Measurements from ENCODE around the gene GNA12. TPM values are rescaled to one million over a fixed set of nuclear protein-coding genes. Genes with fewer than 3 reads are reported as not detected.

The GNA12 gene
- total RNA-seq, 2 donors from 2014 or later: 26.3 to 38.8 TPM

DNA sequence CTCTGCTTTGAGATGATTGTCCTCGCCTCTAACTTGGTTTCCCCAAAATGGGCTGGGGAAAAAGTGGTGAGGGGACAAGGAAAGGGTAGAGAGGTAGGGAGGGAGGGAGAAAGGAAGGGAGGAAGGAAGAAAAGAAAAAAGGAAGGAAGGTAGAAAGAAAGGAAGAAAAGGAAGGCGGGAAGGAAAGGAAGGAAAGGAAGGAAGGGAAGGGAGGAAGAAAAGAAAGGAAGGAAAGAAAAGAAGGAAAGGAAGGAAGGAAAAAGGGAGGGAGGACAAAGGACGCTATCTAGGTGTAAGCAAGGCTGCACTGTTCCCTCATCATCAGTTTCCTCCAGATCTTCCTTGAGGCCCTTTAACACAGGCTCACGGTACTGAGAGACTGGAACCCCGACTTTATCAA is 2.2 kb downstream of the GNA12 start:
- Histone ChIP-seq H3K4me3 (no peak overlapping the region), H3K27me3 (no peaks in the 10 kb centered on the region), H3K4me1 (peaks cover 0 to 53% of the 10 kb centered on the region in 2 donors), H3K9me3 (no peaks in the 10 kb centered on the region), H3K36me3 (no peaks in the 10 kb centered on the region), H3K27ac (peak overlapping the region; percentile 78 to 85)
- no peak for DNase-seq (ENCODE audit: low spot score)
- TF ChIP-seq, protein P1, sequence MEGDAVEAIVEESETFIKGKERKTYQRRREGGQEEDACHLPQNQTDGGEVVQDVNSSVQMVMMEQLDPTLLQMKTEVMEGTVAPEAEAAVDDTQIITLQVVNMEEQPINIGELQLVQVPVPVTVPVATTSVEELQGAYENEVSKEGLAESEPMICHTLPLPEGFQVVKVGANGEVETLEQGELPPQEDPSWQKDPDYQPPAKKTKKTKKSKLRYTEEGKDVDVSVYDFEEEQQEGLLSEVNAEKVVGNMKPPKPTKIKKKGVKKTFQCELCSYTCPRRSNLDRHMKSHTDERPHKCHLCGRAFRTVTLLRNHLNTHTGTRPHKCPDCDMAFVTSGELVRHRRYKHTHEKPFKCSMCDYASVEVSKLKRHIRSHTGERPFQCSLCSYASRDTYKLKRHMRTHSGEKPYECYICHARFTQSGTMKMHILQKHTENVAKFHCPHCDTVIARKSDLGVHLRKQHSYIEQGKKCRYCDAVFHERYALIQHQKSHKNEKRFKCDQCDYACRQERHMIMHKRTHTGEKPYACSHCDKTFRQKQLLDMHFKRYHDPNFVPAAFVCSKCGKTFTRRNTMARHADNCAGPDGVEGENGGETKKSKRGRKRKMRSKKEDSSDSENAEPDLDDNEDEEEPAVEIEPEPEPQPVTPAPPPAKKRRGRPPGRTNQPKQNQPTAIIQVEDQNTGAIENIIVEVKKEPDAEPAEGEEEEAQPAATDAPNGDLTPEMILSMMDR (IDR thresholded peaks at IDR 0.05): no peak

DNA sequence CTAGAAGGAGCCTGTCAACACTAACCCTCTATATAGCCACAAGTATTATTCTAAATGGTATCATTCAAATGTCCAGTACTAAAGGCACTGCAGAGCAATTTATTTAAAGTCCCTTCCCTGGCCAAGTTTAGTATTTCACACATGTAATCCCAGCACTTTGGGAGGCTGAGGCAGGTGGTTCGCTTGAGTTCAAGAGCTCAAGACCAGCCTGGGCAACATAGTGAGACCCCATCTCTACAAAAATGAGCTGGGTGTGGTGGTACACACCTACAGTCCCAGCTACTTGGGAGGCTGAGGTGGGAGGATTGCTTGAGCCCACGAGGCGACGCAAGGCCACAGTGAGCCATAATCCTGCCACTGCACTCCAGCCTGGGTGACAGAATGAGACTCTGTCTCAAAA is 3.6 kb downstream of the GNA12 start:
- Histone ChIP-seq H3K4me3 (no peak overlapping the region), H3K36me3 (peaks cover 4% of the 10 kb centered on the region), H3K27ac (peak overlapping the region; percentile 46 to 85), H3K27me3 (no peaks in the 10 kb centered on the region), H3K9me3 (no peaks in the 10 kb centered on the region), H3K4me1 (peaks cover 0 to 54% of the 10 kb centered on the region in 2 donors)
- TF ChIP-seq, protein P1 (IDR thresholded peaks at IDR 0.05): no peak
- no peak for DNase-seq (ENCODE audit: low spot score)

DNA sequence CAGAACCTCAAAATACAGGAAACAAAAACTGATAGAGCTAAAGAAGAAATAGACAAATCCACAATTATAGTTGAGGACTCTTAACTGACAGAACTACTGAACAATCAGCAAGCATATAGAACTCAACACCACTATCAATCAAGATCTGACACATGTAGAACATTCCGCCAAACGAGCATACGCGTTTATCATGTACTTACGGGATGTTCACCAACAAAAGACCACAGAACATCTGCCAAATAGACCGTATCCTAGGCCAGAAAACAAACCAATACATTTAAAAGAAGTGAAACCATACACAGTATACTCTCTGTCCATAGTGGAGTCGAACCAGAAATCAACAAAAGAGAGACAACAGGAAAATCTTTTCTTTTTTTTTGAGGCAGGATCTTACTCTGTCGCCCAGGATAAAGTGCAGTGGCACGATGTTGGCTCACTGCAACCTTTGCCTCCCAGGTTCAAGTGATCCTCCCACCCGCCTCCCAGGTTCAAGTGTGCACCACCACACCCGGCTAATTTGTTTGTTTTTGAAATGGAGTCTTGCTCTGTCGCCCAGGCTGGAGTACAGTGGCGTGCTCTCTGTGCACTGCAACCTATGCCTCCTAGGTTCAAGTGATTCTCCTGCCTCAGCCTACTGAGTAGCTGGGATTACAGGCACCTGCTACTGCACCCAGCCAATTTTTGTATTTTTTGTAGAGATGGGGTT is 5.1 kb downstream of the GNA12 start:
- Histone ChIP-seq H3K27me3 (no peaks in the 10 kb centered on the region), H3K36me3 (peaks cover 5% of the 10 kb centered on the region), H3K4me1 (peaks cover 0 to 50% of the 10 kb centered on the region in 2 donors), H3K9me3 (no peaks in the 10 kb centered on the region), H3K27ac (no peak overlapping the region), H3K4me3 (no peak overlapping the region)
- no peak for DNase-seq (ENCODE audit: low spot score)
- TF ChIP-seq, protein P1 (IDR thresholded peaks at IDR 0.05): no peak

DNA sequence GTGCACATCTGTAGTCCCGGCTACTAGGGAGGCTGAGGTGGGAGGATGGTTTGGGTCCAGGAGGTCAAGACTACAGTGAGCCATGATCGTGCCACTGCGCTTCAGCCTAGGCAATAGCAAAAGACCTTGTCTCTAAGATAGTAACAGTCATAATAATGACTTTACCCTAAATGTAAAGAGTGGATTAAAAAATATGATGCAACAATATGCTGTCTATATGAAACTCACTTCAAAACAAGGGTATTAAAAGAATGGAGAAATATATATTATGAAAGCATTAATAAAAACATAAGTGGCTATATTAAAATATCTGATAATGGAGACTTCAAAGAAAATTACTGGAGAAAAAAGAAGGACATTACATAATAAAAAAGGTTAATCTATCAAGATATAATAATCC is 5.7 kb downstream of the GNA12 start:
- Histone ChIP-seq H3K36me3 (peaks cover 5% of the 10 kb centered on the region), H3K4me3 (no peak overlapping the region), H3K4me1 (peaks cover 0 to 50% of the 10 kb centered on the region in 2 donors), H3K27me3 (no peaks in the 10 kb centered on the region), H3K9me3 (no peaks in the 10 kb centered on the region), H3K27ac (no peak overlapping the region)
- TF ChIP-seq, protein P1 (IDR thresholded peaks at IDR 0.05): no peak
- no peak for DNase-seq (ENCODE audit: low spot score)

DNA sequence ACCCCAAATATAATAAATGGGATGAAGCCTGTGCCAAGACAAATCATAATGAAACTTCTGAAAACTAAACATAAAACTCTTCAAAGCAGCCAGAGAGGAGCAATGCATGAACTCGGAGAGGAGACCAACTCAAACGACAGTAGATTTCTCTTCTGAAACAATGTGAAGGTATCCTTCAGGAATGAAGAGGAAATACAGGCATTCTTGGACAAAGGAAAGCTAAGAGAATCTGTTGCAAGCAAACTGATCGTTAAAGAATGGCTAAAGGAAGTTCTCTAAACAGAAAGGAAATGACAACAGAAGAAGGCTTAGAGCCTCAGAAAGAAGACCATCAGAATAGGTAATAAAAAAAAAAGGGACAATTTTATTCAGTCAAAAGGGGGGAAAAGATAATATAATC is 6.6 kb downstream of the GNA12 start:
- peaks cover 0 to 49% of the 10 kb centered on the region in 2 donors for H3K4me1 ChIP-seq
- H3K4me3 ChIP-seq: no peak overlapping the region
- TF ChIP-seq, protein P1 (IDR thresholded peaks at IDR 0.05): no peak
- DNase-seq (ENCODE audit: low spot score): no peak
- no peaks in the 10 kb centered on the region for H3K9me3 ChIP-seq
- H3K36me3 ChIP-seq: peaks cover 5% of the 10 kb centered on the region
- no peaks in the 10 kb centered on the region for H3K27me3 ChIP-seq
- peak overlapping the region in 1 of 2 donors; percentile 14 for H3K27ac ChIP-seq

All from right atrium auricular region (tissue), 2 donors.